SK-N-SH treated with all-trans-retinoic acid at 6 μM for 48 hours (cell line): ENCODE measurements around the gene FGF5.

Experiments
- ARNTL ChIP-seq: fragments of 450-650 bp; formaldehyde crosslinking; IDR thresholded peaks from 2 replicates; pipeline ENCODE4 v1.5.0; 2020; ENCODE audit warnings: low read depth, mild to moderate bottlenecking, moderate library complexity, borderline replicate concordance
- BACH2 ChIP-seq: fragments of 250-450 bp; sonication (Bioruptor Pico); IDR thresholded peaks from 2 replicates; pipeline ENCODE4 v1.9.0; 2021; ENCODE audit warnings: mild to moderate bottlenecking, borderline replicate concordance
- PATZ1 ChIP-seq: fragments of 250-450 bp; sonication (Bioruptor Pico); IDR thresholded peaks from 2 replicates; pipeline ENCODE4 v1.8.0; 2020; ENCODE audit warnings: mild to moderate bottlenecking, moderate library complexity, borderline replicate concordance
- RARB ChIP-seq: fragments of 250-450 bp; sonication (Bioruptor Pico); IDR thresholded peaks from 2 replicates; pipeline ENCODE4 v1.8.0; 2021; ENCODE audit warnings: mild to moderate bottlenecking, moderate library complexity
- SNAI2 ChIP-seq: fragments of 250-450 bp; sonication (Bioruptor Pico); IDR thresholded peaks from 2 replicates; pipeline ENCODE4 v1.5.0; 2020; ENCODE audit warnings: mild to moderate bottlenecking, moderate library complexity
- TOX ChIP-seq: fragments of 250-450 bp; sonication (Bioruptor Pico); IDR thresholded peaks from 2 replicates; pipeline ENCODE4 v1.8.0; 2021; ENCODE audit warnings: mild to moderate bottlenecking, moderate library complexity, borderline replicate concordance
- ZFP3 ChIP-seq: fragments of 250-450 bp; sonication (Bioruptor Pico); IDR thresholded peaks from 2 replicates; pipeline ENCODE4 v1.5.0; 2020; ENCODE audit warnings: mild to moderate bottlenecking, moderate library complexity
- ZFP30 ChIP-seq: fragments of 450-650 bp; formaldehyde crosslinking; IDR thresholded peaks from 2 replicates; pipeline ENCODE4 v1.5.0; 2022; ENCODE audit warnings: mild to moderate bottlenecking, moderate library complexity
- ZNF565 ChIP-seq: fragments of 450-650 bp; formaldehyde crosslinking; conservative IDR thresholded peaks from 2 replicates; pipeline ENCODE4 v1.5.0; 2020; ENCODE audit warnings: low read depth, mild to moderate bottlenecking, moderate library complexity
- ZNF70 ChIP-seq: fragments of 450-650 bp; formaldehyde crosslinking; IDR thresholded peaks from 2 replicates; pipeline ENCODE4 v1.5.0; 2020; ENCODE audit warnings: mild to moderate bottlenecking, moderate library complexity
- ZNF8 ChIP-seq: fragments of 450-650 bp; formaldehyde crosslinking; IDR thresholded peaks from 2 replicates; pipeline ENCODE4 v1.5.0; 2020; ENCODE audit warnings: mild to moderate bottlenecking, moderate library complexity
- TF ChIP-seq, protein P1 (sequence below): fragments of 250-450 bp; sonication (Bioruptor Pico); IDR thresholded peaks from 2 replicates; pipeline ENCODE4 v1.5.1; 2020; ENCODE audit warnings: low read depth, mild to moderate bottlenecking, moderate library complexity

DNA sequence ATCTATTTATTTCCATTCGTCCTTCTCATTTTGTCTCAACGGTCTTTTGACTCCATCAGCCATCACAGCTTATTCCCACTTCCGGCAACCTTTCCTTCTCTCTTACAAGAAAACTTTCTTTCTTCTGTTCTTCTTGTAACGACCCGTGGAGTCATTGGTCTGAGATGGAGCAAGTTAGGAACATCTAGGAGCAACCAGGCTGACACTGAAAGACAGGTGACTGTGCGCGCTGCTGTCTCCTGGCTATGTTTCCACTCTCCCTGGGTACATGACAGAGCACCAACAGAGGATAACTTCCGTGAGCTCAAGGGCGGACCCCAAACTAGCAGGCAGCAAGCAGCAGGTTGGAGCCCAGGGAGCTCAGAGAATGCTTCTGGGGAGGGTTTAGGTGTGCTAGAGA, 2.5 kb downstream of the FGF5 start:
- TF ChIP-seq ZFP30 (CRISPR knock-in tag) (no peak), ARNTL (CRISPR knock-in tag) (no peak), ZNF8 (no peak), ZNF565 (CRISPR knock-in tag) (no peak), BACH2 (CRISPR knock-in tag) (no peak), PATZ1 (no peak), RARB (no peak), TOX (CRISPR knock-in tag) (no peak), ZFP3 (CRISPR knock-in tag) (no peak), ZNF70 (CRISPR knock-in tag) (no peak), SNAI2 (CRISPR knock-in tag) (no peak)
- TF ChIP-seq, protein P1, sequence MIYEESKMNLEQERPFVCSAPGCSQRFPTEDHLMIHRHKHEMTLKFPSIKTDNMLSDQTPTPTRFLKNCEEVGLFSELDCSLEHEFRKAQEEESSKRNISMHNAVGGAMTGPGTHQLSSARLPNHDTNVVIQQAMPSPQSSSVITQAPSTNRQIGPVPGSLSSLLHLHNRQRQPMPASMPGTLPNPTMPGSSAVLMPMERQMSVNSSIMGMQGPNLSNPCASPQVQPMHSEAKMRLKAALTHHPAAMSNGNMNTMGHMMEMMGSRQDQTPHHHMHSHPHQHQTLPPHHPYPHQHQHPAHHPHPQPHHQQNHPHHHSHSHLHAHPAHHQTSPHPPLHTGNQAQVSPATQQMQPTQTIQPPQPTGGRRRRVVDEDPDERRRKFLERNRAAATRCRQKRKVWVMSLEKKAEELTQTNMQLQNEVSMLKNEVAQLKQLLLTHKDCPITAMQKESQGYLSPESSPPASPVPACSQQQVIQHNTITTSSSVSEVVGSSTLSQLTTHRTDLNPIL (CRISPR knock-in tag), result no peak
